Esophagus muscularis mucosa (tissue), 3 donors: Measurements from ENCODE around the gene MYCT1.

Experiments used
- EP300 ChIP-seq: sonication (generic); formaldehyde crosslinking; IDR thresholded peaks from one replicate; pipeline ENCODE4 v1.6.1; 2017; ENCODE audit warnings: antibody characterized with exemption
- TF ChIP-seq, protein P1 (sequence below), 3 experiments: fragments of 200-600 bp in 2 of 3; fragments of 450-650 bp in 1 of 3; sonication (generic) in 2 of 3; IDR thresholded peaks; one replicate each; pipeline ENCODE4 v1.5.1; 2017 to 2019; ENCODE audit warnings: antibody characterized with exemption in 3 of 3, mild to moderate bottlenecking in 2 of 3, moderate library complexity in 1 of 3

DNA sequence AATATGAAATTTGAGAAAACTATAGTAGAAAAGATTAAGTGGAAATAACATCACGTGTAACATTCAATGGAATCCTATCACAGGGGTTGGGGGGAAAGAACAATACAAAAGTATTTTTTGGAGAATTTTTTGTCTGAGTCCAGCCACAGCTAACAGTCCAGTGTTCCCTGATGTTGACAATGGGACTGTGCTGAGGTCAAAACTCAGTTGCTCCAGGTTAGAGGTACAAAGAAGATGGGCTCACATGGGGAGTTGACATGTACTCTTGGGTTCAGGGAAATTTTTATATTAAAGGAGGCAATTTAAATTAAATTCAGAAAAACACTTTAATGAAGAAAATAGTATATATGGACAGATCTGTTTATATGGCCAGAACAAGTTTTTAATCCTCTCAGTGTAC, 995 bp downstream of the MYCT1 start:
- TF ChIP-seq EP300: no peak
- TF ChIP-seq, protein P1, sequence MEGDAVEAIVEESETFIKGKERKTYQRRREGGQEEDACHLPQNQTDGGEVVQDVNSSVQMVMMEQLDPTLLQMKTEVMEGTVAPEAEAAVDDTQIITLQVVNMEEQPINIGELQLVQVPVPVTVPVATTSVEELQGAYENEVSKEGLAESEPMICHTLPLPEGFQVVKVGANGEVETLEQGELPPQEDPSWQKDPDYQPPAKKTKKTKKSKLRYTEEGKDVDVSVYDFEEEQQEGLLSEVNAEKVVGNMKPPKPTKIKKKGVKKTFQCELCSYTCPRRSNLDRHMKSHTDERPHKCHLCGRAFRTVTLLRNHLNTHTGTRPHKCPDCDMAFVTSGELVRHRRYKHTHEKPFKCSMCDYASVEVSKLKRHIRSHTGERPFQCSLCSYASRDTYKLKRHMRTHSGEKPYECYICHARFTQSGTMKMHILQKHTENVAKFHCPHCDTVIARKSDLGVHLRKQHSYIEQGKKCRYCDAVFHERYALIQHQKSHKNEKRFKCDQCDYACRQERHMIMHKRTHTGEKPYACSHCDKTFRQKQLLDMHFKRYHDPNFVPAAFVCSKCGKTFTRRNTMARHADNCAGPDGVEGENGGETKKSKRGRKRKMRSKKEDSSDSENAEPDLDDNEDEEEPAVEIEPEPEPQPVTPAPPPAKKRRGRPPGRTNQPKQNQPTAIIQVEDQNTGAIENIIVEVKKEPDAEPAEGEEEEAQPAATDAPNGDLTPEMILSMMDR (IDR thresholded peaks at IDR 0.05): no peak
